OCI-LY1 (cell line): ENCODE measurements around the gene LGALS9C.
"Not testable (repeated sequence)": the region's sequence is repeated elsewhere in the genome, so short reads cannot be mapped to it uniquely, and the experiment has no call there.

ENCODE experiments used
- CTCF ChIP-seq: fragments of 200-600 bp; sonication (generic), shearing (Covaris generic); IDR thresholded peaks from 2 replicates; pipeline ENCODE4 v1.5.1; 2017; ENCODE audit warnings: mild to moderate bottlenecking, antibody characterized with exemption, low read length, moderate library complexity, mixed read lengths
- EZH2 ChIP-seq: fragments of 200-600 bp; sonication (generic), shearing (Covaris generic); IDR thresholded peaks from 2 replicates; pipeline ENCODE4 v1.8.0; 2017; ENCODE audit warnings: borderline replicate concordance, mixed run types, mild to moderate bottlenecking, antibody characterized with exemption, low read length, moderate library complexity, mixed read lengths

- TF ChIP-seq CTCF, EZH2: not testable (repeated sequence)
Measured at GRCh38 chr17:18477367-18477766, 778 bp downstream of the LGALS9C start.
